K562 (cell line): ENCODE results near the gene GADD45B. TPM values are rescaled to one million over a fixed set of nuclear protein-coding genes. Genes with fewer than 3 reads are reported as not detected.

ENCODE experiments used
- ATAC-seq: fragments of 200-7000 bp; cut with Tn5 transposase; 3 replicates; pipeline ENCODE4 v1.9.1; 2020; ENCODE audit warnings: moderate library complexity
- BruUV-seq: library from RNA; stranded (reverse); fragments of 400-500 nt; replicated peaks from 2 replicates; lab custom pipeline; 2021; lab: Mats Ljungman, UMichigan
- CTCF ChIA-PET: fragments of 300-600 bp; formaldehyde crosslinking; extraction: SDS; loops from one replicate; lab custom pipeline; 2021; ENCODE audit warnings: low intra/inter-chr PET ratio; lab: Yijun Ruan, JAX
- POLR2A ChIA-PET: fragments of 300-600, 350-650 bp; sonication (Branson Sonifier 250); formaldehyde crosslinking; extraction: SDS; loops from one replicate; lab custom pipeline; 2021; ENCODE audit warnings: antibody characterized with exemption, inconsistent platforms; lab: Yijun Ruan, JAX
- DNase-seq, 4 experiments: peaks; one replicate each; pipeline versions ENCODE4 v3.0.0 to v3.0.0-alpha.2; 2011 to 2018; ENCODE audit warnings: low spot score in 3 of 4, mixed read lengths in 3 of 4; ENCODE audit errors: extremely low read depth in 1 of 4
- FAIRE-seq: peaks from 2 replicates; lab custom pipeline; 2011; peaks lifted over from hg19 to GRCh38; lab: Jason Lieb, UNC
- H2AFZ ChIP-seq: 2 replicates; pipeline ENCODE4 v1.6.0; 2011; ENCODE audit warnings: low read depth, low read length, control low read depth, inconsistent platforms
- H3K27ac ChIP-seq: fragments of 200-600 bp; 3 replicates; pipeline ENCODE4 v1.8.0; 2011; ENCODE audit warnings: low read depth, mild to moderate bottlenecking, control low read depth, inconsistent platforms, low read length, moderate library complexity, mixed read lengths; ENCODE audit errors: extremely low read depth
- H3K27me3 ChIP-seq, 2 experiments: fragments of 300-600 bp in 1 of 2; 2 replicates in 1 of 2; 3 replicates in 1 of 2; pipeline versions ENCODE4 v1.6.0 to v1.8.0; 2011; ENCODE audit warnings: inconsistent platforms in 2 of 2, low read length in 2 of 2, mild to moderate bottlenecking in 1 of 2, mixed read lengths in 1 of 2, moderate library complexity in 1 of 2; ENCODE audit not compliant: control insufficient read depth in 2 of 2, insufficient read depth in 2 of 2
- H3K36me3 ChIP-seq: fragments of 300-600 bp; 3 replicates; pipeline ENCODE4 v1.8.0; 2011; ENCODE audit warnings: mild to moderate bottlenecking, low read length, inconsistent platforms; ENCODE audit not compliant: control insufficient read depth, insufficient read depth
- H3K4me1 ChIP-seq, 2 experiments: fragments of 200-600 bp in 1 of 2; replicated peaks in 1 of 2; 2 replicates in 1 of 2; 3 replicates in 1 of 2; pipeline versions ENCODE4 v1.5.1 to v1.8.0; 2011; ENCODE audit warnings: inconsistent platforms in 2 of 2, low read length in 2 of 2, mild to moderate bottlenecking in 1 of 2, mixed read lengths in 1 of 2, moderate library complexity in 1 of 2; ENCODE audit not compliant: control insufficient read depth in 2 of 2, insufficient read depth in 2 of 2
- H3K4me2 ChIP-seq: 2 replicates; pipeline ENCODE4 v1.6.1; 2011; ENCODE audit warnings: low read length, control low read depth, inconsistent platforms, mixed read lengths; ENCODE audit not compliant: insufficient read depth
- H3K4me3 ChIP-seq: fragments of 200-600 bp; sonication (generic), shearing (Covaris generic); 2 replicates; pipeline ENCODE4 v1.5.1; 2016; ENCODE audit warnings: control low read depth, inconsistent platforms
- H3K79me2 ChIP-seq: fragments of 200-600 bp; 3 replicates; pipeline ENCODE4 v1.8.0; 2011; ENCODE audit warnings: low read length, inconsistent platforms; ENCODE audit not compliant: control insufficient read depth, insufficient read depth
- H3K9ac ChIP-seq, 2 experiments: 2 replicates each; pipeline versions ENCODE4 v1.6.0 to v1.6.1; 2011; ENCODE audit warnings: low read depth in 2 of 2, low read length in 2 of 2, control low read depth in 1 of 2, inconsistent platforms in 1 of 2, mild to moderate bottlenecking in 1 of 2, mixed read lengths in 1 of 2; ENCODE audit not compliant: insufficient read depth in 1 of 2
- H3K9me1 ChIP-seq: one replicate; pipeline ENCODE4 v1.6.0; 2011; ENCODE audit warnings: inconsistent platforms, mild to moderate bottlenecking, low read length, moderate library complexity; ENCODE audit not compliant: control insufficient read depth, insufficient read depth
- H3K9me3 ChIP-seq: replicated peaks from 2 replicates; pipeline ENCODE4 v1.5.1; 2011; ENCODE audit warnings: low read depth, low read length, inconsistent platforms; ENCODE audit not compliant: control insufficient read depth, insufficient read depth
- H4K20me1 ChIP-seq: replicated peaks from 2 replicates; pipeline ENCODE4 v1.6.1; 2011; ENCODE audit warnings: low read length, inconsistent platforms, mixed read lengths; ENCODE audit not compliant: control insufficient read depth, insufficient read depth
- CHD2 ChIP-seq: IDR thresholded peaks from 2 replicates; pipeline ENCODE4 v1.6.1; 2011; ENCODE audit warnings: low read depth, low read length
- HDAC6 ChIP-seq: IDR thresholded peaks from 2 replicates; pipeline ENCODE4 v1.6.1; 2012; ENCODE audit warnings: low read depth, mild to moderate bottlenecking, control low read depth, inconsistent platforms, low read length, moderate library complexity
- HNRNPL ChIP-seq: fragments of 200-400 bp; formaldehyde crosslinking; IDR thresholded peaks from 2 replicates; pipeline ENCODE4 v1.6.1; 2017; ENCODE audit warnings: low read depth, mild to moderate bottlenecking, low read length
- ZNF695 ChIP-seq: fragments of 450-650 bp; formaldehyde crosslinking; IDR thresholded peaks from 2 replicates; pipeline ENCODE4 v1.4.0; 2020; ENCODE audit warnings: mild to moderate bottlenecking, moderate library complexity
- whole genome bisulfite sequencing: fragments of 100-300 bp; shearing (Covaris generic); methylation state at CpG from one replicate; pipeline ENCODE4 v1.1.6; 2016; ENCODE audit warnings: low coverage, mixed read lengths; ENCODE audit not compliant: insufficient coverage; ENCODE audit errors: missing lambda C conversion rate; 5-methylcytosine and 5-hydroxymethylcytosine counted together
- in situ Hi-C: fragments of 300-500 bp; cut with MboI; formaldehyde crosslinking; loops from 4 replicates; pipeline ENCODE4 v1.15.0; 2018; ENCODE audit warnings: inconsistent platforms, mixed read lengths
- intact Hi-C: fragments of 100-400 bp; cut with micrococcal nuclease; formaldehyde crosslinking; loops from 2 replicates; pipeline ENCODE4 v1.14.2; 2022
- polyA plus RNA-seq, 8 experiments: library from polyadenylated mRNA; depleted of rRNA in 4 of 8; stranded (reverse) in 5 of 8; unstranded in 3 of 8; fragments of >200 nt; fragmentation: Nextera tagmentation in 2 of 8; fragmentation: Illumina TruSeq in 1 of 8; extraction: Ambion mirVana in 2 of 8; extraction: Trizol in 1 of 8; gene quantifications; 2 replicates each; pipeline versions ENCODE4 v1.2.1 to v1.2.3, GENCODE V29; 2011 to 2014; ENCODE audit warnings: inconsistent platforms in 1 of 8, missing spikeins in 1 of 8
- total RNA-seq, 7 experiments: library from RNA; depleted of rRNA in 6 of 7; stranded (reverse); fragments of >200 nt in 6 of 7; fragmentation: Illumina TruSeq in 2 of 7; extraction: Trizol in 2 of 7; gene quantifications; 2 replicates each; pipeline versions ENCODE4 v1.2.1 to v1.2.3, GENCODE V29; 2011 to 2021; ENCODE audit warnings: low replicate concordance in 1 of 7
- TF ChIP-seq, protein P1 (sequence below): IDR thresholded peaks from 2 replicates; pipeline ENCODE4 v1.6.1; 2011; ENCODE audit not compliant: insufficient read length; ENCODE audit errors: extremely low read depth

Gene GADD45B
- total and polyA plus RNA-seq, 9 of the 15 experiments (the other 6 are each of a cell fraction or from before 2014, with no cell fraction given): 0.06 to 4.1 (median 2.1) TPM

DNA sequence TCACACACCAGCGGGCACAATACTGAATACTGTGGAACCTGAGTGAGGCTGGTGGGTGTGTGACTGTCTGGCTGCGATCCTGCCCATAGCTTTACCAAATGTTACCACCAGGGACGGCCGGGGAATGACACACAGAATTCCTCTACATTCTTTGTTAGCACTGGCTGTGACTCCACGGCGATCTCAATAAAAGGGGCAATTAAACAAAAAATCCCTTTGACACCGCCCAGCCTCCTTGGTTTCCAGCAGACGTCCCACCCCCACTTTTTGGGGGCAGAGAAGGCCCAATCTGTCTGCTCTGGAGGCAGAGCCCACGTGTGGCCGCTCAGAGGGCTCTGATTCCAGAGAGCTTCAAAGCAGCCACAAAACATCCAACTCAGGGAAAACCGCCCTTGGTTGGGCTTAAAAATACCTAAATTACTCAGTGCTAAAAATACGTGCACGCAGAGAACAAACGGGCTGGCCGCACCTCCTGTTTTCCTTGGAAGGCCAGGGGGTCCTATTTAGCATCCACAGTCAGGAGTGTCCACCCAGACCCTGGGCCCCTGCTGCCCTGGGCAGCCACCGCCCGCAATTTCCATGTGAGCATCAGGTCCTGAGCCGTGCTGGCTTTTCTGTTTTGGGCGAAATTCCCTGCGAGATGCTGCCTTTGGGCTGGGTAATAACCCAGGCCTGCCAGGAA is 47.8 kb downstream of the GADD45B start:
- no TSS peak for BruUV-seq
- CTCF ChIA-PET: no interaction called here
- H3K27ac ChIP-seq: no peak overlapping the region

More for the DNA sequence above, 47.8 kb downstream of the GADD45B start:
- in situ Hi-C loops (no loop called here), intact Hi-C loops (no loop called here)
- TF ChIP-seq, protein P1, sequence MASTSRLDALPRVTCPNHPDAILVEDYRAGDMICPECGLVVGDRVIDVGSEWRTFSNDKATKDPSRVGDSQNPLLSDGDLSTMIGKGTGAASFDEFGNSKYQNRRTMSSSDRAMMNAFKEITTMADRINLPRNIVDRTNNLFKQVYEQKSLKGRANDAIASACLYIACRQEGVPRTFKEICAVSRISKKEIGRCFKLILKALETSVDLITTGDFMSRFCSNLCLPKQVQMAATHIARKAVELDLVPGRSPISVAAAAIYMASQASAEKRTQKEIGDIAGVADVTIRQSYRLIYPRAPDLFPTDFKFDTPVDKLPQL: no peak
- no peak for TF ChIP-seq ZNF695 (CRISPR knock-in tag)
- no peak for TF ChIP-seq HDAC6
- TF ChIP-seq CHD2: no peak
- no peak for TF ChIP-seq HNRNPL
- Histone ChIP-seq H3K4me2 (no peak overlapping the region), H3K36me3 (no peaks in the 10 kb centered on the region), H3K4me3 (no peak overlapping the region), H2AFZ (no peak overlapping the region), H3K4me1 (peaks cover 0 to 26% of the 10 kb centered on the region in 2 experiments; a peak in 4 of 5 replicates), H4K20me1 (peaks cover 6% of the 10 kb centered on the region; the same call in 1 of the 2 replicates), H3K79me2 (no peaks in the 10 kb centered on the region), H3K27me3 (peaks cover 0 to 3% of the 10 kb centered on the region in 2 experiments; a peak in 1 of 5 replicates), H3K9me1 (no peaks in the 10 kb centered on the region), H3K9ac (no peak overlapping the region), H3K9me3 (no peaks in the 10 kb centered on the region)
- DNase-seq (peak in 1 of 4 experiments; percentile 23), ATAC-seq (no peak), FAIRE-seq (no peak)
- 40% methylated on average over 20 of the region's 20 CpGs for WGBS
- POLR2A ChIA-PET: interaction anchor here (0.6 to 1.4 kb wide), 4 partner anchors 19 to 134 kb away, joined by 3 to 4 read pairs (median 4); partner anchors contain the start of gene GADD45B
